Hepatocyte (in vitro differentiated cells): Measurements from ENCODE around the gene ZDHHC14.

ENCODE experiments used
- EZH2 ChIP-seq: fragments of 200-600 bp; sonication (generic); IDR thresholded peaks from 2 replicates; pipeline ENCODE4 v1.6.1; 2016; ENCODE audit warnings: antibody characterized with exemption, mild to moderate bottlenecking, borderline replicate concordance
- TF ChIP-seq, protein P1 (sequence below): fragments of 200-600 bp; sonication (generic); IDR thresholded peaks from 2 replicates; pipeline ENCODE4 v1.5.1; 2016; ENCODE audit warnings: antibody characterized with exemption, mild to moderate bottlenecking; ENCODE audit not compliant: poor library complexity

DNA sequence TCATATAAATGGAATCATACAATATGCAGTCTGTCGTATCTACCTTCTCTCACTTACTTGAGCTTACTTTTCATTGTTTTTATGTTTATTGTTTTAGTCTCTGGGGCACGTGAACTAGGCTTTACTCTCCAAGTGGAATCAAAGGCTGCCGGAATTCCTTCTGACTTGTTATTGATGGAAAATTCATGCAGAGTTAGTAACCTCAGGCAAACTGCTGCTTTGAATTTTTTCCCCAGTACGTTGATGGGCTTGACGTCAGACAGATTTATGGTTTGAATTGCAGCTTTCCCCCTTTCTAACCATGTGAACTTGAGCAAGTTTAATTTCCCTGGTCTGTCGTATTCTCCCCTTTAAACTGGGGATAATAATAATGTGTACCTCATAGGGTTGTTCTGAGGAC, 68.6 kb downstream of the ZDHHC14 start:
- TF ChIP-seq, protein P1, sequence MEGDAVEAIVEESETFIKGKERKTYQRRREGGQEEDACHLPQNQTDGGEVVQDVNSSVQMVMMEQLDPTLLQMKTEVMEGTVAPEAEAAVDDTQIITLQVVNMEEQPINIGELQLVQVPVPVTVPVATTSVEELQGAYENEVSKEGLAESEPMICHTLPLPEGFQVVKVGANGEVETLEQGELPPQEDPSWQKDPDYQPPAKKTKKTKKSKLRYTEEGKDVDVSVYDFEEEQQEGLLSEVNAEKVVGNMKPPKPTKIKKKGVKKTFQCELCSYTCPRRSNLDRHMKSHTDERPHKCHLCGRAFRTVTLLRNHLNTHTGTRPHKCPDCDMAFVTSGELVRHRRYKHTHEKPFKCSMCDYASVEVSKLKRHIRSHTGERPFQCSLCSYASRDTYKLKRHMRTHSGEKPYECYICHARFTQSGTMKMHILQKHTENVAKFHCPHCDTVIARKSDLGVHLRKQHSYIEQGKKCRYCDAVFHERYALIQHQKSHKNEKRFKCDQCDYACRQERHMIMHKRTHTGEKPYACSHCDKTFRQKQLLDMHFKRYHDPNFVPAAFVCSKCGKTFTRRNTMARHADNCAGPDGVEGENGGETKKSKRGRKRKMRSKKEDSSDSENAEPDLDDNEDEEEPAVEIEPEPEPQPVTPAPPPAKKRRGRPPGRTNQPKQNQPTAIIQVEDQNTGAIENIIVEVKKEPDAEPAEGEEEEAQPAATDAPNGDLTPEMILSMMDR = no peak
- TF ChIP-seq EZH2 = no peak
